ENCODE results near the gene ZMYND19. TPM values are rescaled to one million over a fixed set of nuclear protein-coding genes. Genes with fewer than 3 reads are reported as not detected.
A peak's percentile ranks its signal among the peaks of the same experiment; 100 is the strongest.
"Not testable (repeated sequence)": the region's sequence is repeated elsewhere in the genome, so short reads cannot be mapped to it uniquely, and the experiment has no call there.

Gene ZMYND19
- total RNA-seq (2014; rRNA removed; shearing (Covaris generic)): 55.7 and 64.5 TPM in 2 replicates

DNA sequence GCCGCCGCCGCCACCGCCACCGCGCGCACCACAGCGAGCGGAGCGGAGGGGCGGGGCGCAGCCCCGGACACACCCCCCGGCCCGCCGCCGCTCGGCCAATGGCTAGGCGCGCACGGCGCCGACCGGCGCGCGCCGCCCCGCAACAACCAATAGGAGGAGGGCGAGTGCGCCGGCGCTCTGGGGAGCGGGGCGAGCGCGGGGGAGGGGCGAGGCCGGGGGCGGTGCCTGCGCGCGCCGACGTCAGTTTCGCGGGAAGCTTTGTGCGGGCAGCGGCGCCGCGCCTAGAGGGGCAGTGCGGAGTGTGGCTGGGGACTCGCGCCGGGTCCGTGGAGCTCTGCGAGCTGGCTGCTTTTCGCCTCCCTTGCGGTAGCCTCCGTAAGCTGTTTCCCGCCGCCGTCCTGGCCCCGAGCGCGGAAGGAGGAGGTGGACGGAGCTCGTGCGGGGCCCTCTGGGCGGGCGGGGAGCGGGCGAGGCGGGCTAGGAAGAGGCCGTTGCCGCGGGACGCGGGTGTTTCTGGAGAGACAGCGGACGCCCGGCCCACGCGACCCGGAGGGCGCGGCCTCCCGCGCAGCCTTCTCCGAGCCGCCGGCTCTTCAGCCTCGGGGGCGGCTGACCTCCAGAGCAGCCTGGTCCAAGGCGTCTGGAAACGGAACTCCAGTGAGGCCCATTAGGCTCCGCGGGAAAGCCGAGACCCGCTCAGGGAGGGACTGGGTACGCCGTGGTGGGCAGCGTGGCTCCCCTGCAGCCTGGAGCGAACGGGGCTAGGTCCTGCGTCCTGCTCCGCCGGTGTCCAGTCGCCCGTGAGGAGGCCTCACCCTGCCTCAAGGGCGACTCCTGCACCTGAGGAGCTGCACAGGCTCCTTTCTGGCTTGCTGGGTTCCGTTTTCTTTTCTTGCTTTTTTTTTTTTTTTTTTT is at the start of gene ZMYND19:
Gene ZMYND19 (minus strand): TSS at position 44 of the 915 bp plus-strand sequence. CDS start 249 bp downstream, outside the sequence.
- DNase-seq (ENCODE audit: low read depth): peak; percentile 96

DNA sequence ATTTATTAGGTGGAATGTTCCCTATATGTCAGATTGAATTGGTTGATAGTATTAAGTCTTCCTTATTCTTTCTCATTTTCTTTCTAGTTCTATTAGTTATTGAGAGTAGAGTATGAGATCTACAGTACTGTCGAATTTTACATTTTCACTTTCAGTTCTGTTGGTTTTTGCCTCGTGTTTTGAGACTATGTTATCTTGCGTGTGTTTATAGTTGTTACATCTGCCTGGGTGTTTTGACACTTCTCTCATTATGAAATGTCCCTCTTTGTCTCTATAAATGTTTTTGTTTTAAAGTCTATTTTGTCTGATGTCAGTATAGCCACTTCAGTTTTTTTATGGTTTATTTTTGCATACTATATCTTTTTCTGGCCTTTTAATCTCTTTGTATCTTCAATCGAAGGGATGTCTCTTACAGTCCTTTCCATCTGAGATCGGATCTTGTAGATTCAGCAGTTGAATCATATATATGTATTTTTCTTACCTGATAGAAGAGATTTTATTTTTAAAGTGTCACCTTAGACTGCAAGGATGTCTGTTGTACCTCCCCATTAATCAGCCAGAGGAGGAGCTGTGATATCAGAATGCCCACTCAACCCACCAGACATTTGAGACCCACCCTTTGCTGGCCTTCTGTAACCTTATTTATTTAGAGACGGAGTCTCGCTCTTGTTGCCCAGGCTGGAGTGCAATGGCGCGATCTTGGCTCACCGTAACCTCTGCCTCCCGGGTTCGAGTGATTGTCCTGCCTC is 49.2 kb upstream of the ZMYND19 start:
- no peak for DNase-seq (ENCODE audit: low read depth)

DNA sequence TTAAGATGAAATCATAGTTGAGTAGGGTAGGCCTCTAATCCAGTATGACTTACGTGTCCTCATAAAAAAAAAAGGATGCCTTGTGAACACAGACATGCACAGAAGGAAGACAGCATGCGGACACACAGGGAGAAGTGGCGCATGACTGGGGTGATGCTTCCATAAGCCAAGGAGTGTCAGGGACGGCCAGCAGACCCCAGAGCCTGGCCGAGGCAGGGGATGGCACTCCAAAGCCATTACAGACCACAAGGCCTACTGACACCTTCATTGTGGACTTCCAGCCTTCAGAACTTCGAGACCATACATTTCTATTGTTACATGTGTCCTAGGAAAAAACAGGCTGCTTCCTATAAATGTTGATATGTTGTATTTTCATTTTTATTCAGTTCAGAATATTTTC is 48.4 kb upstream of the ZMYND19 start:
- no peak for DNase-seq (ENCODE audit: low read depth)

DNA sequence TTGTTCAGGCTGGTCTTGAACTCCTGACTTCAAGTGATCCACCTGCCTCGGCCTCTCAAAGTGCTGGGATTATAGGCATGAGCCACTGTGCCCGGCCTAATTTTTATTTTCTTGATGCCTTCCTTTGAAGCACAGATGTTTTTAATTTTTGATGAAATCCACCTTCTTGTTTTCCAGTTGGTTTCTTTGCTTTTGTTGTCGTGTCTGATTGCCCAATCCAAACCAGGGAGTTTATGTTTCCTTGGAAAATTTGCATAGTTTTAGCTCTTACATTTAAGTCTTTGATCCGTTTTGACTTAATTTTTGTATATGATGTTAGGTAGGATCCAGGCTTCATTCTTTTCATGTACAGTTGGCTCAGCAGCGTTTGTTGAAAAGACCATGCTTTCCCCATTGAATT is 43.7 kb upstream of the ZMYND19 start:
- DNase-seq (ENCODE audit: low read depth): no peak

DNA sequence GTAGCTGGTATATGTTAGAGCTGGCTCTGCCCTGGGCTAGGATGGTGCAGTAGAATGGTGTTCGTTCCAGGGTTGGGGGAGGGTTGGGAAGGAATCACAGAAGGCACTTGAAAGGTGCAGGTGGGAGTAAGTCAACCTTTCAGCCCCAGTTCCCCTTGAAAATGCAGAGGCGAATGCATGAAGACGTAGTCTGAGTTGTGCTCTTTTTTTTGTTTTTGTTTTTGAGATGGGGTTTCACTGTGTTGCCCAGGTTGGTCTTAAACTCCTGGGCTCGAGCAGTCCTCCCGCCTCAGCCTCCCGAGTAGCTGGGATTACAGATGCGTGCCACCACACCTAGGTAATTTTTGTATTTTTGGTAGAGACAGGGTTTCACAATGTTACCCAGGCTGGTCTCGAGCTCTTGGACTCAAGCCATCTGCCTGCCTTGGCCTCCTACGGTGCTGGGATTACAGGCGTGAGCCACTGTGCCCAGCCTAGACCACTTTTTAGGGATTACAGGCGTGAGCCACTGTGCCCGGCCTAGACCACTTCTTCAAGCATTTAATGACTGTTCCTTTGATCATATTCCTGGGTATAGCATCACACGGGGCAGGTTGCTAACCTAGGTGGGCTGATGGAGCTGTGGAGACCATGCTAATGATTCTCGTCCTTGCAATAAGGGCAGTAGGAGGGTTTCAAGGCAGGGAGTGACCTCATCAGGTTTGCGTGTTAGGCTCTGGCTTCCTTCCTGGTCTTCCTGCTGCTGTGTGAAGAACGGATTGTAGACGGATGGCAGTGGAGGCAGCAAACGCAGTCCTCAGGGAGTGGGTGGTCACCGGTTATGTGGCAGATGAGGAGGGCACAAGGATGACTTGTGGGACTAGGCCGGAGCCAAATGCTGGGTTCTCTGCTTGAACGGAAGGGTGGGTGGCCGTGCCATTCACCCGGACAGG is 42.2 kb upstream of the ZMYND19 start:
- DNase-seq (ENCODE audit: low read depth): no peak

DNA sequence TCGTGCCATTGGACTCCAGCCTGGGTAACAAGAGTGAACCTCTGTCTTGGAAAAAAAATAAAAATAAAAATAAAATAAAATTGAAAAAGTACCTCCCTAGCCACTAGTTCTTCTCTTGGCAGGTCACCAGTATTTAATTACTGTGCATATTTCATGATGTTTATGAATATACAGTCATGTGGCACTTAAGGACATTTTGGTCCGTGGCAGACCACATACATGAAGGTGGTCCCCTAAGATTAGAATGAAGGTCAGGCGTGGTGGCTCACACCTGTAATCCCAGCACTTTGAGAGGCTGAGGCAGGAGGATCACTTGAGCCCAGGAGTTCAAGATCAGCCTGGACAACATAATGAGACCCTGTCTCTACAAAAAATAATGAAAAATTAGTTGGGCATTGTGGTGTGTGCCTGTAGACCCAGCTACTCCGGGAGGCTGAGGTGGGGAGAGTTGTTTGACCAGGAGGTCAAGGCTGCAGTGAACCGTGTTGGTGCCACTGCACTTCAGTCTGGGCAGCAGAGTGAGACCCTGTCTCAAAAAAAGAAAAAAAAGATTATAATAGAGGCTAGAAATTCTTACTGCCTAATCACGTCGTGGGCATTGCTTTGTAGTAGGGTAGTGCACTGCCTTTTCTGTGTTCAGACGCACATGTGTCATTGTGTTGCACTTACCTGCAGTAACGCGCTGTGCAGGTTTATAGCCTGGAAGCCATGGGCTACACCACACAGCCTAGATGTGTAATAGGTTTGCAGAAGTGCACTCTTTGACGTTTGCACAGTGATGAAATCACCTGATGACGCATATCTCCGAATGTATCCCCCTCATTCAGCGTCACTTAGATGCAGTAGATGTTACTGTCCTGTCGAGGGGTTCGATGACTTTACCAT is 41.3 kb upstream of the ZMYND19 start:
- no peak for DNase-seq (ENCODE audit: low read depth)

DNA sequence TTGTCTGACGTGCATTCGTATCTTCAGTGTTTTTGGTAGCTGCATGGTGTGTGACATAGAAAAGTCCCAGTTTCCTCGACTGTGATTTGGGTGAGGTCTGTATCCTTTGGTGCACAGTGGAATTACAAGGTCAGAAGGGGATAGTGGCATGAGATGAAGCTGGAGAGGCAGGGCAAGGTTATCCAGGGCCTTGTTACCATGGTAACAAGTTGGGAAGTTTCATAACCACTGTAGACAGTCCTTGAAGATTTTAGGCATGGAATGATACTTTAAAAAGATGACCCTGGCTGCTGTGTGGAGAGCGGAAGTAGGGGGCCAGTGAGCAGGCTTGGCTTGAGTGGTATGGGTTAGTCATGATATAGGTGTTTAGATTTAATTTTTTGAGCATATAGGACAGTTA is 40.4 kb upstream of the ZMYND19 start:
- DNase-seq (ENCODE audit: low read depth): no peak

DNA sequence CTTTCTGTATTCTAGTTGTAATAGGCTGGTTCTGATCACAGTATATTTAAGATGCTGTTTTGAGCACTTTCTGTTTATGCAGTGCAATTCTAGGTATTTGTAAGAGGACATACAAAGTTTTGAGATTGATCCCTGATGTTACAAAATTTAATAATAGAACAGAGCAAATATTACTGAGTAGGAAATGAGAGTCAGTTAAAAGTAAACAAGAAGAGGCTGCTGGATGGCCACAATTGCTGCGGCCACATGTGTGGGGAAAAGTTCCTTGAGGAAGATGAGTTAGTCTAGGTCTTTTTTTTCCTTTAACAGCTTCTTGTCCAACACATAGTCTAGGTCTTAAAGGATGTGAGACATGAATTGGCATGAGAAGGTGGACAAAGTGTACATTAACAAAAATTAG is 39.8 kb upstream of the ZMYND19 start:
- DNase-seq (ENCODE audit: low read depth): no peak

DNA sequence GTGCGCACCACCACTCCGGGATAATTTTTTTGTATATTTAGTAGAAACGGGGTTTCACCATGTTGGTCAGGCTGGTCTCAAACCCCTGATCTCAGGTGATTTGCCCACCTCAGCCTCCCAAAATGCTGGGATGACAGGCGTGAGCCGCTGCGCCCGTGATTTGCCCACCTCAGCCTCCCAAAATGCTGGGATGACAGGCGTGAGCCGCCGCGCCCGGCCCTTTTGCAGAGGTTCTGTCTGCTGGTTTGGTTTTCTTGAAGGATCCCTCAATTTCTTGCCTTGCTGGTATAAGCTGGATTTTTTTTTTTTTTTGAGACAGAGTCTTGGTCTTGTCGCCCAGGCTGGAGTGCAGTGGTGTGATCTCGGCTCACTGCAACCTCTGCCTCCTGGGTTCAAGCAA is 37.1 kb upstream of the ZMYND19 start:
- not testable (repeated sequence) for DNase-seq (ENCODE audit: low read depth)

DNA sequence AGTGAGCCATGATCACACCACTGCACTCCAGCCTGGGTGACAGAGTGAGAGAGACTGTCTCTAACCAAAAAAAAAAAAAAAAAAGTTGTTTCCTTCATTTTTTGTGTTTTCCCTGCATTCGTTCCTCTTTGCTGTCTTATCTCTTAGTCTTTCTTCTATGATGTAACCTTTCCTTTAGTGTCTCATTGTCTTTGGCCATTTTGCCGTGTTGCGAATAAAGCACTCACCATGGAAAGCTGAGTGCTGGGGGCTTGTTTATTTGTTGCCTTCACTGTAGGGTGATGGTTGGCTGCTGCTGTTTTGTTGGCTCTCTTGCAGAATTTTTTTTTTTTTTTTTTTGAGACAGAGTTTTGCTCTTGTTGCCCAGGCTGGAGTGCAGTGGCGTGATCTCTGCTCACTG is 36.2 kb upstream of the ZMYND19 start:
- no peak for DNase-seq (ENCODE audit: low read depth)

DNA sequence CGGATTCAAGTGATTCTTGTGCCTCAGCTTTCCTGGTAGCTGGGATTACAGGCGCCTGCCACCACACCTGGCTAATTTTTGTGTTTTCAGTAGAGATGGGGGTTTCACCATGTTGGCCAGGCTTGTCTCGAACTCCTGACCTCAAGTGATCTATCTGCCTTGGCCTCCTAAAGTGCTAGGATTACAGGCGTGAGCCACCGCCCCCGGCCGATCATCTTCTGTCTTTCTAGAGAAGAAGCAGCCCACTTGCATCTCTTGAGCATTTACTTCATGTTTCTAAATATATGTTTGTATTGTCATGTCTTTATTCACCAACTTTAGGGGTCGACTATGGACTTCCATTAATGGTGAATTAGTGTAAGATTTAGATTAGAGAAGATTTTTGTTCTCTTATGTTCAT is 31.9 kb upstream of the ZMYND19 start:
- not testable (repeated sequence) for DNase-seq (ENCODE audit: low read depth)

DNA sequence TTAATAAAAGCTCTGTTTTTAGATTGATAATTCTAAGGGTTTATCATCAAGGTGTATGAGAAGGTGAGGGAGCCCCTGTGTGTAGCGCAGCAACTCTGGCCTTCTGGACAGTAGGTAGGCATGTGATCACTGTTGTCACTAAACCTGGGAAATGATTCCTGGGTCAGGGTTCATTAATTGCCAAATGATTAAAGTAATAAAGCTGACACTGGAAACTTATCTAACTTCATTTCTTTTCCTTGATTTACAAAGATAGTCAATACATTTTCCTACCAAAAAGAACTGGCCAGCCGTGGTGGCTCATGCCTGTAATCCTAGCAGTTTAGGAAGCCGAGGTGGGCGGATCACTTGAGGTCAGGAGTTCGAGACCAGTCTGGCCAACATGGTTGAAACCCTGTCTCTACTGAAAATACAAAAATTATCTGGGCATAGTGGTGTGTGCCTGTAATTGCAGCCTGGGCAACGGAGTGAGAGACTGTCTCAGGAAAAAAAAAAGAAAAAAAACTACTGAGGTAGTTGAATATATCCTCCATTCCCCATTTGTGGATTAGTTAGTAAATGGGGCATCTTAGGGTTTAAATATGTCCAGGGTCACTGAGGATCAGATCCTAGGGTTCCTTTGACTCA is 30.9 kb upstream of the ZMYND19 start:
- DNase-seq (ENCODE audit: low read depth): no peak

DNA sequence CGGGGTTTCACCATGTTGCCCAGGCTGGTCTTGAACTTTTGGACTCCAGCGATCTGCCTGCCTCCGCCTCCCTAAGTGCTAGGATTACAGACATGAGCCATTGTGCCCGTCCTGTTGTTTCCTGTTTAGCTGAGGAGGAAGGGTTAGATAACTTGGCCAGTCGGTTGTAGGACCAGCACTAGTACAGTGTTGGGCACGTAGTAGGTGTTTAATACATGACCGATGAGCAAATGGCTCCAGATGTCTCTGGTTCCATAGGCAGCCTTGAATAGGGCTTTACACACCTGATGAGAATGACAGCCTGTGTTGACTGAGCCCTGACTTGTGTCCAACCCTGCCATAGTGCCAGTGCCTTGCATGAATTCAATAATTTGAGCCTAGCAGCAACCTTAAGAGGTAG is 30.3 kb upstream of the ZMYND19 start:
- no peak for DNase-seq (ENCODE audit: low read depth)

DNA sequence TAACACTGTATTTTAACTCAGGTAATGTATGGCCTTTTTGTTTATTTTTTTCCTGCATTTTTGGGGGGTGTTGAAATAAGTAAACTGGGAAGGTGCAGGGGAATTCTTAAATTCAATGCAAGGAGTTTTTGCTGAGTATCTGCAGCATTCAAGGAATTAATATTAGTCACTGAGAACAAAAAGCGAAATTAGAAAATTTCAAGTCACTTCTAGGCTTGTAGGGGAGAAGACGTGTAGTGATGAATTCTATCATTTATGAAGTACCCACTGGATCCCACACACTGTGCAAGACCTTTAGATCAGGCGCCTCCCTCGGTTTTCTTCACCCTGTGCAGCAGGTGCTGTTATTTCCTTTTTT is 29.7 kb upstream of the ZMYND19 start:
- no peak for DNase-seq (ENCODE audit: low read depth)

DNA sequence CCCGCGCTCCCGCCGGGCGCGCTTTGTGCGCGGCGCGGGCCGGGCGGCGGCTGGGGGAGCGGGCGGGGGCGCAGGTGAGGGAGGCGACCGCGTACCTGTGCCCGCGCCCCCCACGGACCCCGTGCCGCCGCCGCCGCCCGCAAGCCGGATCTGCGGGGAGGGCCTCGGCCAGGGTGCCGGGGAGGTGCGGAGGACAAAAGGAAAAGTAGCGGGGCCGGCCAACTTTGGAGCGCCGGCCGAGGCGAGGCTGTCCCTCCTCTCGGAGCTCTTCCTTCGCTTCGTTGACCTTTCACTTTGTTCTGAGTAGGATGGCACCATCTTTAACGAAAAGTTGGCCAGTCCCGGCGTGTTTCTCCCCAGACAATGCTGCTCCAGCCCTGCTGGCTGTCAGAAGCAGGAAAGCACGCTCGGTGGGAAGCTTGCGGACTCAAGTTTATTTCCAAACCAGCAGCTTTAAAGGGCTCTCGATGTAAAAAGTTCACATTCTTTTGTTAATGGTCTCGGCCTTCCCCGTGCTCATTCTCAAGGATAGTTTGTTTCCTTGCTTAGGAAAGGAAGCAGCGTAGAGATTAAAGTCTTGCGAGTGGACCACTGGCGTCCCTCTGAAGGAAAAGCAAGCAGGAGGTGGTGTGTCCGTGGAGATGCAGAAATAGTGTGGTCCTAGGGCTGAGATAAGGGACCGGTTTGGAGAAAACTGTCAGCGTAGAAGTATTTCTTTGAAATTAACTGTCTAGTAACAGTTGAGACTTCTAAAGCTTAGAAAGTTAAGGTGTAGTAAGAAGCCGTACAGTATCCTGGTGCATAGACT is 29.1 kb upstream of the ZMYND19 start:
- DNase-seq (ENCODE audit: low read depth): peak; percentile 58

DNA sequence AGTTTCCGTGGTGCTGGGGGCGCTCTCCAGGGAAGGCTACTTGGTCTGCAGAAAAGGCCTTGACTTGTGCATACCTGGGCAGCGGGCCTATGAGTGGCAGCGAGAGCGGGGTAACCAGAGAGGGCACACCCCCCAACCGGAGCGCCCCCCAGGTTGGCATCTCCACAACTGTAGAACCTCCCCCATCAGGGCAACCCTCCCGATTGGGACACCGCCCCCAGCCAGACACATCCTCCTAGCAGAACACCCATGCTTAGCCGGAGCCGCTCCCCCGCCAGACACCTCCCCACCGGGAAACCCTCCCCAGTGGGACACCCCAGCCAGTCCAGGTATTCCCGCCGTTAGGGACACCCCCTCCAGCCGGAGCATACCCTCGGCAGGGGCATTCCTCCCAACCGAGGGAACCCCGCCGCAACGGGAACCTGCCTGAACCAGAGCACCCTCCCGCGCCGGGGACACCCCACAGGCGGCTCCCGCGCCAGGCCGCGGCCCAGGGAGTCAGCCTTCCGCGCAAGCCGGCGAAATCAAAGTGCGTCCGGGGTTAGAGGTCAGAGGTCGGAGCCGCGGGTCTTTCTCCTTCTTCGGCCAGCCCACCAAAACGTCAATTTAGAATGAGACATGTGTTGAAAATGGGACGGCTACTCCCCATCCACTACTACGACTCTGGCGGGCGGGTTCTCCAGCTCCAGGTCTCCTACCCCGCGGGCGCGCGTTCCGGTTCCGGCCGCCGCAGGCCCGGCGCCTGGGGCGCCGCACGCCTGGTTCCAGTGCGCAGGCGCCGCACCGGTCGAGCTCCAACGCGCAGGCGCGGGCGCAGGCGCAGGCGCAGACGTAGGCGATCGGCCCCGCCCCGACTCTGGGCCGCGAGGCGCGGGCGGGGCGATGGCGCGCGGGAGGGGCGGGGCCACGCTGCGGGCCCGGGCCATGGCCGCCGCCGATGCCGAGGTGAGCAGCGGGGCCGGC is 28.1 kb upstream of the ZMYND19 start, which contains the start of gene EHMT1:
Gene EHMT1 (plus strand): TSS at position 901 of the 963 bp plus-strand sequence. CDS start 24 bp downstream, at position 925.
- peak; percentile 97 for DNase-seq (ENCODE audit: low read depth)

DNA sequence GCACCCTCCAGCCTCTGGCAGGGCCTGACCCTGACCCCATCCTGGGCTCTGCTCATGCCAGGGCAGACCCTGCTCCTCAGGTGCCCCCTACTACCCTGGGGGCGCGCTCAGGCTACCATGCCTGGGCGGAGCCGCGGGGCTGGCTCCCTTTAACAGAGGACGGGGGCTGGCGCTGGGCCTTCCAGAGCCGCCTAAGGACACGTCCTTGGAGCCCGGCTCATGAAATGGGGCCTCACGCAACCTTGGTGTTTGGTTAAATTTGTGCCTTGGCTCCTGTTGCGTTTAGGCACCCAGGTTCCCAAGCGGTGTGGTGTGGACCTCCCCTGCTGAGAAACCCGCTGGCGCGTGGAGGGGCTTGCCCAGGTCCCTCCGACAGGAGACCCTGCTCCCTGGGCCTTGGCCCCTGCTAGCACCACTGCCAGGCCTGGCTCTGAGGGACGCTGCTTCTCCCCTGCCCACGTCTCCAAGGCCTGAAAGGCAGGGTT is 25.1 kb upstream of the ZMYND19 start:
- DNase-seq (ENCODE audit: low read depth): no peak

All from Daoy (cell line).